HG02852 (cell line): ENCODE measurements around the gene GABRB1.

Experiments used
- ATAC-seq: cut with Tn5 transposase; IDR thresholded peaks from one replicate; pipeline ENCODE4 v1.9.1; 2021; ENCODE audit warnings: mild to moderate bottlenecking, moderate library complexity; ENCODE audit not compliant: unreplicated experiment

GABRB1 gene

GRCh38 chr4:47207555-47207954 is 176.2 kb downstream of the GABRB1 start:
- ATAC-seq = no peak

- no peak for ATAC-seq
These were observed 178.5 kb downstream of the GABRB1 start for GRCh38 chr4:47209833-47210232.

- no peak for ATAC-seq
These were observed 179.5 kb downstream of the GABRB1 start for GRCh38 chr4:47210828-47211227.

- ATAC-seq = no peak
These were observed 181.7 kb downstream of the GABRB1 start for GRCh38 chr4:47213106-47213505.

- ATAC-seq = no peak
These were observed 182.2 kb downstream of the GABRB1 start for GRCh38 chr4:47213539-47213938.

GRCh38 chr4:47213971-47214370 is 182.6 kb downstream of the GABRB1 start:
- no peak for ATAC-seq

- ATAC-seq = no peak
These were observed 184.4 kb downstream of the GABRB1 start for GRCh38 chr4:47215759-47216158.

- ATAC-seq = no peak
These were observed 185.9 kb downstream of the GABRB1 start for GRCh38 chr4:47217291-47217690.

GRCh38 chr4:47217884-47218283 is 186.5 kb downstream of the GABRB1 start:
- no peak for ATAC-seq

GRCh38 chr4:47218631-47219030 is 187.3 kb downstream of the GABRB1 start:
- ATAC-seq = no peak

GRCh38 chr4:47219586-47219985 is 188.2 kb downstream of the GABRB1 start:
- no peak for ATAC-seq

GRCh38 chr4:47221721-47222120 is 190.4 kb downstream of the GABRB1 start:
- no peak for ATAC-seq

GRCh38 chr4:47222276-47222675 is 190.9 kb downstream of the GABRB1 start:
- ATAC-seq = no peak

GRCh38 chr4:47224361-47224760 is 193.0 kb downstream of the GABRB1 start:
- ATAC-seq = no peak

- ATAC-seq = no peak
These were observed 204.4 kb downstream of the GABRB1 start for GRCh38 chr4:47235721-47236120.

- ATAC-seq = no peak
These were observed 207.3 kb downstream of the GABRB1 start for GRCh38 chr4:47238667-47239066.

- ATAC-seq = no peak
These were observed 208.3 kb downstream of the GABRB1 start for GRCh38 chr4:47239649-47240048.

GRCh38 chr4:47251348-47252135 is 220.2 kb downstream of the GABRB1 start:
- ATAC-seq = no peak

- no peak for ATAC-seq
These were observed 232.4 kb downstream of the GABRB1 start for GRCh38 chr4:47263721-47264120.

GRCh38 chr4:47270201-47270888 is 239.0 kb downstream of the GABRB1 start:
- no peak for ATAC-seq

- ATAC-seq = no peak
These were observed 239.9 kb downstream of the GABRB1 start for GRCh38 chr4:47271291-47271690.

GRCh38 chr4:47274901-47275300 is 243.5 kb downstream of the GABRB1 start:
- ATAC-seq = no peak
